GM10266 (cell line): ENCODE results near the gene MEF2C.
"Not testable (repeated sequence)": the region's sequence is repeated elsewhere in the genome, so short reads cannot be mapped to it uniquely, and the experiment has no call there.

Source experiments
- DNase-seq: peaks from one replicate; pipeline ENCODE4 v3.0.0; 2012; ENCODE audit errors: extremely low spot score
- CTCF ChIP-seq: IDR thresholded peaks from 2 replicates; pipeline ENCODE4 v1.5.1; 2012; ENCODE audit warnings: mild to moderate bottlenecking, low read depth; ENCODE audit not compliant: control insufficient read depth, insufficient read depth; ENCODE audit errors: missing control alignments

Gene MEF2C

GRCh38 chr5:88860501-88860900 lies 22.5 kb downstream of the MEF2C start:
- no peak for TF ChIP-seq CTCF

GRCh38 chr5:88858392-88858791 lies 24.6 kb downstream of the MEF2C start:
- TF ChIP-seq CTCF: no peak
- DNase-seq: no peak

More at GRCh38 chr5:88860501-88860900, 22.5 kb downstream of the MEF2C start:
- no peak for DNase-seq

GRCh38 chr5:88856381-88856780 lies 26.6 kb downstream of the MEF2C start:
- not testable (repeated sequence) for DNase-seq

- DNase-seq: no peak
Measured at GRCh38 chr5:88854769-88855168, 28.2 kb downstream of the MEF2C start.

GRCh38 chr5:88847420-88847819 lies 35.6 kb downstream of the MEF2C start:
- DNase-seq: no peak
- no peak for TF ChIP-seq CTCF

More at GRCh38 chr5:88854769-88855168, 28.2 kb downstream of the MEF2C start:
- no peak for TF ChIP-seq CTCF

GRCh38 chr5:88846434-88846833 lies 36.5 kb downstream of the MEF2C start:
- DNase-seq: no peak
- no peak for TF ChIP-seq CTCF

GRCh38 chr5:88845081-88845697 lies 37.8 kb downstream of the MEF2C start:
- no peak for TF ChIP-seq CTCF

GRCh38 chr5:88842784-88843183 lies 40.2 kb downstream of the MEF2C start:
- no peak for DNase-seq
- TF ChIP-seq CTCF: no peak

More at GRCh38 chr5:88845081-88845697, 37.8 kb downstream of the MEF2C start:
- DNase-seq: peak; percentile 20
